Measurements from ENCODE around the gene SOAT2.
"Not testable (repeated sequence)": the region's sequence is repeated elsewhere in the genome, so short reads cannot be mapped to it uniquely, and the experiment has no call there.

Gene SOAT2

DNA sequence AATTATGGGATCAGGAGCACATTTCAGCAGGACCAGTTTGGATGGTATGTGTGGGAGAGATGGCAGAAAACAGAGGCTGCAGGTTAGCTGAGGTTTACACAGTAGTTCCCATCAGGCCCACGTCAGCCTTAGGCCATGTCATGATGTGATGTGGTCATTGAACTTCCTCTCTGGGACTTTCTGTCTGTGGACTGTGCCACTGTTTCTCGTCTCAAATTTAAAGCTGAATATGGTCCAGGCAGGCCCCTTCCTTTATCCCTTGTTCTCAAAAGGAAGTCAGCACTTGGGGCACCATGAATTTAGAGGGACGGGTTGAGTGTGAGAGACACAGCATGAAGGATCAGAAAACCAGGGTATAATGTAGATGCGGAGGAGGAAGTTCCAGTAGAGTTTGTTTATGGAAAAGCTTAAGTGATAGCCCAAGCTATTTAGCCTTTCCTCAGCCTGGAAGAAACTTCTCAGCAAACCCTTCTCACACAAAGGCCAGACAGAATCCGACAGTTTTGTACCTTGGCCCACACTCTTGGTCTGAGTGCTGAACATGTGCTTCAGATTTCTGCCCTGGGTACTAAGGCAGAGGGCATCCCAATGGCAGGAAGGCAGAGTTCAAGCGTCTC, 9.4 kb upstream of the SOAT2 start:
- TF ChIP-seq POLR2A (IDR thresholded peaks at IDR 0.05; ENCODE audit: extremely low read depth, insufficient read length) = no peak
- no peak overlapping the region for H3K4me3 ChIP-seq (ENCODE audit: low read depth, low read length)
- peak; percentile 52 for DNase-seq (ENCODE audit: low read depth)

GRCh38 chr12:53094394-53094787, 8.9 kb upstream of the SOAT2 start:
- no peak for TF ChIP-seq MYC (IDR thresholded peaks at IDR 0.05; ENCODE audit: low read depth, low read length)
- TF ChIP-seq MAX (IDR thresholded peaks at IDR 0.05; ENCODE audit: low read depth, low read length) = no peak
- TF ChIP-seq, protein P1, sequence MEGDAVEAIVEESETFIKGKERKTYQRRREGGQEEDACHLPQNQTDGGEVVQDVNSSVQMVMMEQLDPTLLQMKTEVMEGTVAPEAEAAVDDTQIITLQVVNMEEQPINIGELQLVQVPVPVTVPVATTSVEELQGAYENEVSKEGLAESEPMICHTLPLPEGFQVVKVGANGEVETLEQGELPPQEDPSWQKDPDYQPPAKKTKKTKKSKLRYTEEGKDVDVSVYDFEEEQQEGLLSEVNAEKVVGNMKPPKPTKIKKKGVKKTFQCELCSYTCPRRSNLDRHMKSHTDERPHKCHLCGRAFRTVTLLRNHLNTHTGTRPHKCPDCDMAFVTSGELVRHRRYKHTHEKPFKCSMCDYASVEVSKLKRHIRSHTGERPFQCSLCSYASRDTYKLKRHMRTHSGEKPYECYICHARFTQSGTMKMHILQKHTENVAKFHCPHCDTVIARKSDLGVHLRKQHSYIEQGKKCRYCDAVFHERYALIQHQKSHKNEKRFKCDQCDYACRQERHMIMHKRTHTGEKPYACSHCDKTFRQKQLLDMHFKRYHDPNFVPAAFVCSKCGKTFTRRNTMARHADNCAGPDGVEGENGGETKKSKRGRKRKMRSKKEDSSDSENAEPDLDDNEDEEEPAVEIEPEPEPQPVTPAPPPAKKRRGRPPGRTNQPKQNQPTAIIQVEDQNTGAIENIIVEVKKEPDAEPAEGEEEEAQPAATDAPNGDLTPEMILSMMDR (IDR thresholded peaks at IDR 0.05; ENCODE audit: low read depth, low read length) = no peak
- TF ChIP-seq POLR2A (IDR thresholded peaks at IDR 0.05; ENCODE audit: extremely low read depth, insufficient read length) = no peak
- H3K4me3 ChIP-seq (ENCODE audit: low read depth, low read length) = no peak overlapping the region
- no peak for DNase-seq (ENCODE audit: low read depth)

GRCh38 chr12:53094796-53095595, 8.3 kb upstream of the SOAT2 start:
- H3K4me3 ChIP-seq (ENCODE audit: low read depth, low read length); DNase-seq (ENCODE audit: low read depth): not testable (repeated sequence)

DNA sequence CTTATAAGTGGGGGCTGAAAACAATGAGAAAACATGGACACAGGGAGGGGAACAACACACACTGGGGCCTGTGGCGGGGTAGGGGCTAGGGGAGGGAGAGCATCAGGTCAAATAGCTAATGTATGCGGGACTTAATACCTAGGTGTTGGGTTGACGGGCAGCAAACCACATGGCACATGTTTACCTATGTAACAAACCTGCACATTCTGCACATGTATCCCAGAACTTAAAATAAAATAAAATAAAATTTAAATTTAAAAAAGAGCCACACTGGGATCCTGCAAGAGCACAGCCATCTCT, 7.7 kb upstream of the SOAT2 start:
- not testable (repeated sequence) for DNase-seq (ENCODE audit: low read depth); H3K4me3 ChIP-seq (ENCODE audit: low read depth, low read length)

- H3K4me3 ChIP-seq (ENCODE audit: low read depth, low read length) = no peak overlapping the region
Observed at GRCh38 chr12:53096089-53096741, 7.1 kb upstream of the SOAT2 start.

GRCh38 chr12:53096759-53097158, 6.5 kb upstream of the SOAT2 start:
- H3K4me3 ChIP-seq (ENCODE audit: low read depth, low read length) = no peak overlapping the region
- TF ChIP-seq, protein P1 (IDR thresholded peaks at IDR 0.05; ENCODE audit: low read depth, low read length) = no peak
- TF ChIP-seq POLR2A (IDR thresholded peaks at IDR 0.05; ENCODE audit: extremely low read depth, insufficient read length) = no peak
- no peak for TF ChIP-seq MYC (IDR thresholded peaks at IDR 0.05; ENCODE audit: low read depth, low read length)
- TF ChIP-seq MAX (IDR thresholded peaks at IDR 0.05; ENCODE audit: low read depth, low read length) = no peak
- DNase-seq (ENCODE audit: low read depth) = no peak

More at GRCh38 chr12:53096089-53096741, 7.1 kb upstream of the SOAT2 start:
- DNase-seq (ENCODE audit: low read depth) = no peak
- TF ChIP-seq MAX (IDR thresholded peaks at IDR 0.05; ENCODE audit: low read depth, low read length) = no peak
- TF ChIP-seq MYC (IDR thresholded peaks at IDR 0.05; ENCODE audit: low read depth, low read length) = no peak
- TF ChIP-seq POLR2A (IDR thresholded peaks at IDR 0.05; ENCODE audit: extremely low read depth, insufficient read length) = no peak
- TF ChIP-seq, protein P1 (IDR thresholded peaks at IDR 0.05; ENCODE audit: low read depth, low read length) = no peak

GRCh38 chr12:53097207-53097563, 6.1 kb upstream of the SOAT2 start:
- H3K4me3 ChIP-seq (ENCODE audit: low read depth, low read length) = no peak overlapping the region
- TF ChIP-seq POLR2A (IDR thresholded peaks at IDR 0.05; ENCODE audit: extremely low read depth, insufficient read length) (no peak), MYC (IDR thresholded peaks at IDR 0.05; ENCODE audit: low read depth, low read length) (no peak)
- no peak for DNase-seq (ENCODE audit: low read depth)
